Astrocyte (in vitro differentiated cells and primary cell): Measurements from ENCODE around the gene USP40. TPM values are rescaled to one million over a fixed set of nuclear protein-coding genes. Genes with fewer than 3 reads are reported as not detected.
A peak's percentile ranks its signal among the peaks of the same experiment; 100 is the strongest.

ENCODE experiments used
- DNase-seq: peaks from one replicate; pipeline ENCODE4 v3.0.0-alpha.2; 2010; ENCODE audit warnings: low read depth
- FAIRE-seq: peaks from 2 replicates; lab custom pipeline; 2011; peaks lifted over from hg19 to GRCh38; lab: Jason Lieb, UNC
- H2AFZ ChIP-seq: 2 replicates; pipeline ENCODE4 v1.6.0; 2012; ENCODE audit warnings: low read depth, low read length, inconsistent platforms
- H3K27ac ChIP-seq: 2 replicates; pipeline ENCODE4 v1.5.1; 2011; ENCODE audit warnings: low read depth, low read length, inconsistent platforms
- H3K27me3 ChIP-seq: 2 replicates; pipeline ENCODE4 v1.6.0; 2011; ENCODE audit warnings: low read length, inconsistent platforms; ENCODE audit not compliant: insufficient read depth
- H3K36me3 ChIP-seq: 2 replicates; pipeline ENCODE4 v1.5.1; 2011; ENCODE audit warnings: low read length, inconsistent platforms; ENCODE audit not compliant: insufficient read depth
- H3K4me1 ChIP-seq: 2 replicates; pipeline ENCODE4 v1.5.1; 2011; ENCODE audit warnings: low read length, inconsistent platforms; ENCODE audit not compliant: insufficient read depth
- H3K4me2 ChIP-seq: 2 replicates; pipeline ENCODE4 v1.6.0; 2012; ENCODE audit warnings: low read length, inconsistent platforms
- H3K4me3 ChIP-seq: 2 replicates; pipeline ENCODE4 v1.5.1; 2011; ENCODE audit warnings: low read depth, mild to moderate bottlenecking, low read length, inconsistent platforms; ENCODE audit not compliant: insufficient read depth
- H3K79me2 ChIP-seq: 2 replicates; pipeline ENCODE4 v1.6.0; 2012; ENCODE audit warnings: mild to moderate bottlenecking, low read length, inconsistent platforms; ENCODE audit not compliant: insufficient read depth
- H3K9ac ChIP-seq: 2 replicates; pipeline ENCODE4 v1.6.0; 2012; ENCODE audit warnings: mild to moderate bottlenecking, low read length, inconsistent platforms
- H3K9me3 ChIP-seq: 2 replicates; pipeline ENCODE4 v1.5.1; 2012; ENCODE audit warnings: low read depth, mild to moderate bottlenecking, low read length, inconsistent platforms; ENCODE audit not compliant: insufficient read depth
- H4K20me1 ChIP-seq: 2 replicates; pipeline ENCODE4 v1.6.0; 2012; ENCODE audit warnings: low read length, inconsistent platforms; ENCODE audit not compliant: insufficient read depth
- H3K27ac Mint-ChIP-seq: one replicate; pipeline ENCODE4 v1.8.0; 2021; ENCODE audit warnings: mild to moderate bottlenecking, mixed read lengths; ENCODE audit not compliant: unreplicated experiment
- H3K27me3 Mint-ChIP-seq: one replicate; pipeline ENCODE4 v1.8.0; 2021; ENCODE audit warnings: low read depth, mixed read lengths; ENCODE audit not compliant: unreplicated experiment
- H3K36me3 Mint-ChIP-seq: one replicate; pipeline ENCODE4 v1.8.0; 2021; ENCODE audit warnings: low read depth, mixed read lengths; ENCODE audit not compliant: unreplicated experiment
- H3K4me1 Mint-ChIP-seq: one replicate; pipeline ENCODE4 v1.8.0; 2021; ENCODE audit warnings: low read depth, mixed read lengths; ENCODE audit not compliant: unreplicated experiment
- H3K4me3 Mint-ChIP-seq: one replicate; pipeline ENCODE4 v1.8.0; 2021; ENCODE audit warnings: mild to moderate bottlenecking, moderate library complexity, mixed read lengths; ENCODE audit not compliant: unreplicated experiment
- H3K9me3 Mint-ChIP-seq: one replicate; pipeline ENCODE4 v1.8.0; 2021; ENCODE audit warnings: mild to moderate bottlenecking, mixed read lengths; ENCODE audit not compliant: unreplicated experiment
- CTCF ChIP-seq: IDR thresholded peaks from 2 replicates; pipeline ENCODE4 v1.5.1; 2011; ENCODE audit warnings: low read depth, mild to moderate bottlenecking, inconsistent platforms, low read length, moderate library complexity; ENCODE audit not compliant: insufficient read depth
- EZH2 ChIP-seq: IDR thresholded peaks from 2 replicates; pipeline ENCODE4 v1.6.1; 2012; ENCODE audit warnings: mild to moderate bottlenecking, low read length, inconsistent platforms; ENCODE audit not compliant: insufficient read depth
- total RNA-seq: library from RNA; stranded (reverse); gene quantifications from 2 replicates; pipeline ENCODE4 v1.2.1, GENCODE V29; 2021

Gene USP40
- total RNA-seq, 1 donor from 2014 or later = 25.4 TPM

GRCh38 chr2:233535271-233535670 is 31.3 kb downstream of the USP40 start:
- Histone ChIP-seq H3K27me3 (no peaks in the 10 kb centered on the region), H3K4me3 (no peak overlapping the region), H3K9ac (no peak overlapping the region), H3K36me3 (no peaks in the 10 kb centered on the region), H2AFZ (no peak overlapping the region), H3K4me2 (no peak overlapping the region), H3K9me3 (no peaks in the 10 kb centered on the region), H3K27ac (no peak overlapping the region), H3K4me1 (no peaks in the 10 kb centered on the region), H4K20me1 (no peaks in the 10 kb centered on the region), H3K79me2 (no peaks in the 10 kb centered on the region)
- Mint-ChIP-seq H3K27ac (no peak overlapping the region), H3K27me3 (no peaks in the 10 kb centered on the region), H3K36me3 (peaks cover 7% of the 10 kb centered on the region), H3K4me1 (no peaks in the 10 kb centered on the region), H3K9me3 (peaks cover 2% of the 10 kb centered on the region), H3K4me3 (no peak overlapping the region)
- FAIRE-seq = no peak
- peak; percentile 12 for DNase-seq
- TF ChIP-seq CTCF (no peak), EZH2 (no peak)

GRCh38 chr2:233532971-233533370 is 33.6 kb downstream of the USP40 start:
- no peak for DNase-seq
- no peak overlapping the region for H3K4me3 ChIP-seq
- H3K4me1 ChIP-seq = no peaks in the 10 kb centered on the region
- FAIRE-seq = no peak
- H3K27ac ChIP-seq = no peak overlapping the region
- H3K9me3 Mint-ChIP-seq = peaks cover 2% of the 10 kb centered on the region
- no peak for TF ChIP-seq EZH2
- no peak for TF ChIP-seq CTCF
- H2AFZ ChIP-seq = no peak overlapping the region
- H3K36me3 ChIP-seq = no peaks in the 10 kb centered on the region
- no peak overlapping the region for H3K4me3 Mint-ChIP-seq
- no peaks in the 10 kb centered on the region for H3K9me3 ChIP-seq
- H3K36me3 Mint-ChIP-seq = peaks cover 3% of the 10 kb centered on the region
- H4K20me1 ChIP-seq = no peaks in the 10 kb centered on the region
- no peaks in the 10 kb centered on the region for H3K79me2 ChIP-seq
- H3K4me1 Mint-ChIP-seq = no peaks in the 10 kb centered on the region
- no peaks in the 10 kb centered on the region for H3K27me3 Mint-ChIP-seq
- H3K4me2 ChIP-seq = no peak overlapping the region
- H3K9ac ChIP-seq = no peak overlapping the region
- no peaks in the 10 kb centered on the region for H3K27me3 ChIP-seq
- no peak overlapping the region for H3K27ac Mint-ChIP-seq

- no peaks in the 10 kb centered on the region for H3K36me3 ChIP-seq
- FAIRE-seq (no peak), DNase-seq (no peak)
- no peaks in the 10 kb centered on the region for H3K27me3 ChIP-seq
- TF ChIP-seq EZH2 (no peak), CTCF (no peak)
- no peaks in the 10 kb centered on the region for H3K4me1 ChIP-seq
- H3K9me3 Mint-ChIP-seq = peaks cover 2% of the 10 kb centered on the region
- H3K36me3 Mint-ChIP-seq = peaks cover 3% of the 10 kb centered on the region
- no peak overlapping the region for H3K4me2 ChIP-seq
- no peak overlapping the region for H2AFZ ChIP-seq
- no peaks in the 10 kb centered on the region for H3K27me3 Mint-ChIP-seq
- H3K27ac ChIP-seq = no peak overlapping the region
- no peak overlapping the region for H3K4me3 ChIP-seq
- no peaks in the 10 kb centered on the region for H3K4me1 Mint-ChIP-seq
- H3K9me3 ChIP-seq = no peaks in the 10 kb centered on the region
- H3K79me2 ChIP-seq = no peaks in the 10 kb centered on the region
- H3K27ac Mint-ChIP-seq = no peak overlapping the region
- no peak overlapping the region for H3K9ac ChIP-seq
- H3K4me3 Mint-ChIP-seq = no peak overlapping the region
- no peaks in the 10 kb centered on the region for H4K20me1 ChIP-seq
These were observed 34.6 kb downstream of the USP40 start for GRCh38 chr2:233531955-233532354.
